ENCODE results near the gene ERGIC1.

The ERGIC1 gene

GRCh38 chr5:172800088-172800551 lies 33.9 kb upstream of the ERGIC1 start:
- H3K4me3 ChIP-seq (ENCODE audit: low read depth in 1 of 5, low read length in 5 of 5), result peak overlapping the region in 1 of 5 donors; percentile 10
- H3K9ac ChIP-seq (ENCODE audit: low read length in 5 of 5), result peak overlapping the region in 4 of 5 donors; percentile 25 to 75 (median 54)
- peaks cover 0 to 4% (median 0%) of the 10 kb centered on the region in 5 donors for H3K27me3 ChIP-seq (ENCODE audit: control insufficient read depth in 5 of 5, insufficient read depth in 4 of 5, low read length in 5 of 5)
- H3K27ac ChIP-seq (ENCODE audit: low read depth, low read length), result peak overlapping the region; percentile 84
- H3K9me3 ChIP-seq (ENCODE audit: control insufficient read depth in 5 of 5, low read length in 5 of 5), result no peaks in the 10 kb centered on the region
- H3K36me3 ChIP-seq (ENCODE audit: control insufficient read depth in 5 of 5, insufficient read depth in 5 of 5, low read length in 5 of 5), result no peaks in the 10 kb centered on the region
- H3K4me1 ChIP-seq (ENCODE audit: control insufficient read depth in 5 of 5, insufficient read depth in 5 of 5, low read length in 5 of 5), result peaks cover 24 to 50% (median 40%) of the 10 kb centered on the region in 5 donors

DNA sequence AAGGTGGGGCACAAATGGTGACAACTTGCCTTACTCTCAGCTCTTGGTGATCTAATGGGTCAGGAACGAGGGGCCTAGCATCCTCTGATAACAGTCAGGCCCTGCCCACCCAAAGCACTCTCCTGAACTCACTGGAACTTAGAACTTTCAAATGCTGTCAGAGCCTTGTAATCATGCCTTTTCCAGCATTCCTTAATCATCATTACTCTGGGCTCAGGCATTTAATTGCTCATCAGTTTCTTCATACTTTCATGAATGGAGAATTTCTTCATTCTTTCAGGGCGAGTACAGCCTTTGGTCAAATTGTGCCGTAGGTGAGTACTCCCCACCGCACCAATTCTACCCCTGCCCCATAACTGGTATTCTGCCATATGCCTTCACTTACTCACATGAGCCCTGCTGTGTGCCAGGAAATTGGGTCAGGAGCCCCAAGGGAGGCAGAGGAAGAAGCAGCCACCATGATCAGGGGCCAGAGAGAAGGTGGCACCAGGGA lies 32.8 kb upstream of the ERGIC1 start:
- Histone ChIP-seq H3K4me3 (ENCODE audit: low read depth in 1 of 5, low read length in 5 of 5) (no peak overlapping the region), H3K9ac (ENCODE audit: low read length in 5 of 5) (peak overlapping the region in 1 of 5 donors; percentile 59), H3K36me3 (ENCODE audit: control insufficient read depth in 5 of 5, insufficient read depth in 5 of 5, low read length in 5 of 5) (no peaks in the 10 kb centered on the region), H3K27ac (ENCODE audit: low read depth, low read length) (peak overlapping the region; percentile 31), H3K4me1 (ENCODE audit: control insufficient read depth in 5 of 5, insufficient read depth in 5 of 5, low read length in 5 of 5) (peaks cover 17 to 45% (median 33%) of the 10 kb centered on the region in 5 donors), H3K27me3 (ENCODE audit: control insufficient read depth in 5 of 5, insufficient read depth in 4 of 5, low read length in 5 of 5) (peaks cover 0 to 4% (median 0%) of the 10 kb centered on the region in 5 donors), H3K9me3 (ENCODE audit: control insufficient read depth in 5 of 5, low read length in 5 of 5) (no peaks in the 10 kb centered on the region)

- H3K27ac ChIP-seq (ENCODE audit: low read depth, low read length), result peak overlapping the region; percentile 31
- peaks cover 20 to 48% (median 36%) of the 10 kb centered on the region in 5 donors for H3K4me1 ChIP-seq (ENCODE audit: control insufficient read depth in 5 of 5, insufficient read depth in 5 of 5, low read length in 5 of 5)
- no peaks in the 10 kb centered on the region for H3K36me3 ChIP-seq (ENCODE audit: control insufficient read depth in 5 of 5, insufficient read depth in 5 of 5, low read length in 5 of 5)
- no peak overlapping the region for H3K9ac ChIP-seq (ENCODE audit: low read length in 5 of 5)
- H3K9me3 ChIP-seq (ENCODE audit: control insufficient read depth in 5 of 5, low read length in 5 of 5), result no peaks in the 10 kb centered on the region
- H3K4me3 ChIP-seq (ENCODE audit: low read depth in 1 of 5, low read length in 5 of 5), result no peak overlapping the region
- H3K27me3 ChIP-seq (ENCODE audit: control insufficient read depth in 5 of 5, insufficient read depth in 4 of 5, low read length in 5 of 5), result peaks cover 0 to 4% (median 0%) of the 10 kb centered on the region in 5 donors
These were observed 31.9 kb upstream of the ERGIC1 start for GRCh38 chr5:172802112-172802511.

DNA sequence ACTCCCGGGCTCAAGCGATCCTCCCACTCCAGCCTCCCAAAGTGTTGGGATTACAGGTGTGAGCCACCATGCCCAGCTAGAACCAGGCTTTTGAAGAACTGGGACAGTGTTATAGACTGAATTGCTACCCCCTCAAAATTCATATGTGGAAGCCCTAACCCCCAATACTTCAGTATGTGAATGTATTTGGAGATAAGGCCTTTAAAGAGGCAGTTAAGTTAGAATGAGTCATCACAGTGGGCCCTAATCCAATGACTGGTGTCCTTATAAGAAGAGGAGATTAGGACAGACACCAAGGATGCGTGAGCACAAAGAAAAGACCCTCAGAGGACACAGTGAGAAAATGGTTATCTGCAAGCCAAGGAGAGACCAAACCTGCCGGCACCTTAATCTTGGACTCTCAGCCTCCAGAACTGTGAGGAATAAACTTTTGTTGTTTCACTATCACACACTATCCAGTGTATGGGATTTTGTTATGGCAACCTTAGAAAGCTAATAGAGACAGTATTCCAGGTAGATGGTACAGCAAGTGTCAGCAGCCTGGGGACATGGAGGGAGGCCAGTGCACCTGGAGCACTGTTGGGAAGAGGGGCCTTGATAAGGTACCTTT lies 31.4 kb upstream of the ERGIC1 start:
- no peaks in the 10 kb centered on the region for H3K36me3 ChIP-seq (ENCODE audit: control insufficient read depth in 5 of 5, insufficient read depth in 5 of 5, low read length in 5 of 5)
- no peak overlapping the region for H3K9ac ChIP-seq (ENCODE audit: low read length in 5 of 5)
- peaks cover 0 to 4% (median 0%) of the 10 kb centered on the region in 5 donors for H3K27me3 ChIP-seq (ENCODE audit: control insufficient read depth in 5 of 5, insufficient read depth in 4 of 5, low read length in 5 of 5)
- H3K27ac ChIP-seq (ENCODE audit: low read depth, low read length), result peak overlapping the region; percentile 31
- H3K4me3 ChIP-seq (ENCODE audit: low read depth in 1 of 5, low read length in 5 of 5), result no peak overlapping the region
- peaks cover 19 to 50% (median 37%) of the 10 kb centered on the region in 5 donors for H3K4me1 ChIP-seq (ENCODE audit: control insufficient read depth in 5 of 5, insufficient read depth in 5 of 5, low read length in 5 of 5)
- H3K9me3 ChIP-seq (ENCODE audit: control insufficient read depth in 5 of 5, low read length in 5 of 5), result no peaks in the 10 kb centered on the region

- peaks cover 9 to 30% (median 22%) of the 10 kb centered on the region in 5 donors for H3K4me1 ChIP-seq (ENCODE audit: control insufficient read depth in 5 of 5, insufficient read depth in 5 of 5, low read length in 5 of 5)
- H3K4me3 ChIP-seq (ENCODE audit: low read depth in 1 of 5, low read length in 5 of 5), result no peak overlapping the region
- no peaks in the 10 kb centered on the region for H3K36me3 ChIP-seq (ENCODE audit: control insufficient read depth in 5 of 5, insufficient read depth in 5 of 5, low read length in 5 of 5)
- no peak overlapping the region for H3K9ac ChIP-seq (ENCODE audit: low read length in 5 of 5)
- H3K27ac ChIP-seq (ENCODE audit: low read depth, low read length), result no peak overlapping the region
- peaks cover 0 to 2% (median 0%) of the 10 kb centered on the region in 5 donors for H3K27me3 ChIP-seq (ENCODE audit: control insufficient read depth in 5 of 5, insufficient read depth in 4 of 5, low read length in 5 of 5)
- peaks cover 0 to 4% (median 0%) of the 10 kb centered on the region in 5 donors for H3K9me3 ChIP-seq (ENCODE audit: control insufficient read depth in 5 of 5, low read length in 5 of 5)
These were observed 28.9 kb upstream of the ERGIC1 start for GRCh38 chr5:172805018-172805683.

- Histone ChIP-seq H3K4me1 (ENCODE audit: control insufficient read depth in 5 of 5, insufficient read depth in 5 of 5, low read length in 5 of 5) (peaks cover 4 to 24% (median 18%) of the 10 kb centered on the region in 5 donors), H3K4me3 (ENCODE audit: low read depth in 1 of 5, low read length in 5 of 5) (no peak overlapping the region), H3K9me3 (ENCODE audit: control insufficient read depth in 5 of 5, low read length in 5 of 5) (peaks cover 0 to 4% (median 0%) of the 10 kb centered on the region in 5 donors), H3K27me3 (ENCODE audit: control insufficient read depth in 5 of 5, insufficient read depth in 4 of 5, low read length in 5 of 5) (no peaks in the 10 kb centered on the region), H3K27ac (ENCODE audit: low read depth, low read length) (no peak overlapping the region), H3K9ac (ENCODE audit: low read length in 5 of 5) (peak overlapping the region in 1 of 5 donors; percentile 51), H3K36me3 (ENCODE audit: control insufficient read depth in 5 of 5, insufficient read depth in 5 of 5, low read length in 5 of 5) (no peaks in the 10 kb centered on the region)
These were observed 28.3 kb upstream of the ERGIC1 start for GRCh38 chr5:172805736-172806255.

DNA sequence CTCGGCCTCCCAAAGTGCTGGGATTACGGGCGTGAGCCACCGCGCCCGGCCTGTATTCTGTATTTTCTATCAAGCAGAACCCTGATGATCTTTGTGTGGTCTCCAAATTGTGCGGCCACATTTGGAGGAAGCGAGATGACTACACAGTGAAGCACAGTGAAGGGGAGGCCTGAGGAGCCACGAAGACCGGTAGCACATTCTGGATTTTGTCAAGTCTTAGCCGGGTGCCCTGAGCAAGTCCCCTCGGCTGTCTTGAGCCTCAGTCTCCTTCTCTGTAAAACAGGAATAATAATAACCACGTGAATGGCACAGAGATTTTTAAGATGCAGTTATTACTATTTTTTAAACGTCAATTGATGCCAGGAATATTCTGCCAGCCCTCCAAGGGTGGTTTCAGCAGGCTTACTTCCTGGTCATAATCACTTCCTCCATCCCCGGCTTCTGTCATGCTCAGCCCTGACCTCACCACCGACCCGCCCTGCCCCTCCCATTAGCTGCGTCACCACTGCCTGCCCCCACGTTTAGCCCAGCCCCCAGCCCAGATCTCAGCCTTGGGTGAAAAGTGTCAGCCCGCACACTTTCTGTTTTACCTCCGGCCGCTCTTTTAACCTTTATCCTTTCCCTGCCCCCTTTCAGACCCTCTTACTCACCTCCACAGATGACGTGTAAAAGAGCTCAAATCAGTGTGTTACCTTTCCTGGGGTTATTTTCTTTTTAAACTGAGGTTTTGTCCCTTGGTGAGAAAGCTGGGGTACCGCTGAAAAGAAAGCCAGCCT lies 27.0 kb upstream of the ERGIC1 start:
- Histone ChIP-seq H3K4me1 (ENCODE audit: control insufficient read depth in 5 of 5, insufficient read depth in 5 of 5, low read length in 5 of 5) (peaks cover 3 to 16% (median 11%) of the 10 kb centered on the region in 5 donors), H3K9ac (ENCODE audit: low read length in 5 of 5) (peak overlapping the region in 4 of 5 donors; percentile 59 to 84 (median 73)), H3K36me3 (ENCODE audit: control insufficient read depth in 5 of 5, insufficient read depth in 5 of 5, low read length in 5 of 5) (no peaks in the 10 kb centered on the region), H3K27me3 (ENCODE audit: control insufficient read depth in 5 of 5, insufficient read depth in 4 of 5, low read length in 5 of 5) (no peaks in the 10 kb centered on the region), H3K4me3 (ENCODE audit: low read depth in 1 of 5, low read length in 5 of 5) (peak overlapping the region; percentile 51 to 70 (median 61)), H3K9me3 (ENCODE audit: control insufficient read depth in 5 of 5, low read length in 5 of 5) (peaks cover 0 to 4% (median 0%) of the 10 kb centered on the region in 5 donors), H3K27ac (ENCODE audit: low read depth, low read length) (peak overlapping the region; percentile 75)

DNA sequence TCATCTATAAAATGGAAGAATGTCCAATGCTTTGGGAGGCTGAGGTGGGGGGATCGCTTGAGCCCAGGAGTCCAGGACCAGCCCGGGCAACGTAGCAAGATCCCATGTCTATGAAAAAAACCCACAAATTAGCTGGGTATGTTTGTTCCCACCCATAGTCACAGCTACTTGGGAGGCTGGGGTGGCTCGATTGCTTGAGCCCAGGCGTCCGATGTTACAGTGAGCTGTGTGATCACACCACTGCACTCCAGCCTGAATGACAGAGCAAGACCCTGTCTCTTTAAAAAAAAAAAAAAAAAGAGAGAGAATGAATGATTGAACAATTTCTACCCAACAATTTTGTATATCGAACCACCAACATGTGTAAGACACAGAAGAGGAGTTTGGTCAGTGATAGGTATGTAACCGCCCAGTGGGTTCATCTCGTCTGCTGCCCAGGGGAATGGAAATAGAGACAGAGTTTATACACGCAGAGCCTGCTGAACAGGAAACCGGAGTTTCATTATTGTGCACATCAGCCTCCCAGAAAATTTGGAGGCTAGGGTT lies 26.2 kb upstream of the ERGIC1 start:
- H3K27me3 ChIP-seq (ENCODE audit: control insufficient read depth in 5 of 5, insufficient read depth in 4 of 5, low read length in 5 of 5), result no peaks in the 10 kb centered on the region
- H3K36me3 ChIP-seq (ENCODE audit: control insufficient read depth in 5 of 5, insufficient read depth in 5 of 5, low read length in 5 of 5), result no peaks in the 10 kb centered on the region
- peak overlapping the region; percentile 75 for H3K27ac ChIP-seq (ENCODE audit: low read depth, low read length)
- H3K4me3 ChIP-seq (ENCODE audit: low read depth in 1 of 5, low read length in 5 of 5), result peak overlapping the region; percentile 51 to 70 (median 61)
- H3K9ac ChIP-seq (ENCODE audit: low read length in 5 of 5), result peak overlapping the region in 3 of 5 donors; percentile 68 to 84 (median 78)
- peaks cover 0 to 4% (median 0%) of the 10 kb centered on the region in 5 donors for H3K9me3 ChIP-seq (ENCODE audit: control insufficient read depth in 5 of 5, low read length in 5 of 5)
- H3K4me1 ChIP-seq (ENCODE audit: control insufficient read depth in 5 of 5, insufficient read depth in 5 of 5, low read length in 5 of 5), result peaks cover 3 to 16% (median 11%) of the 10 kb centered on the region in 5 donors

DNA sequence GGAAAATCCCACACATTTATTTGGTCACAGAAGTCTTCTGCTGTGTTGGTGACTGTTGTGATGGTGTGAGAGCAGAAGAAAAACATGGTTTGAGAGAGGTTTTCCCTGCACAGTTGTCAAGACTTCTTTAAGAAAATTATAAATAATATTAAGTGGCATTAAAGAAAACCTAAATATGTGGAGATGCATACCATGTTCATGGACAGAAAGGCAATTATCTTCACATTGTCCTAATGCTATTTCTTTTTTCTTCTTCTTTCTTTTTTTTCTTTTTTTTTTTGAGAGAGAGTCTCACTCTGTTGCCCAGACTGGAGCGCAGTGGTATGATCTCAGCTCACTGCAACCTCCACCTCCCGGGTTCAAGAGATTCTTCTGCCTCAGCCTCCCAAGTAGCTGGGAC lies 24.3 kb upstream of the ERGIC1 start:
- Histone ChIP-seq H3K4me3 (ENCODE audit: low read depth in 1 of 5, low read length in 5 of 5) (no peak overlapping the region), H3K9me3 (ENCODE audit: control insufficient read depth in 5 of 5, low read length in 5 of 5) (peaks cover 0 to 4% (median 0%) of the 10 kb centered on the region in 5 donors), H3K36me3 (ENCODE audit: control insufficient read depth in 5 of 5, insufficient read depth in 5 of 5, low read length in 5 of 5) (no peaks in the 10 kb centered on the region), H3K9ac (ENCODE audit: low read length in 5 of 5) (no peak overlapping the region), H3K4me1 (ENCODE audit: control insufficient read depth in 5 of 5, insufficient read depth in 5 of 5, low read length in 5 of 5) (peaks cover 3 to 16% (median 11%) of the 10 kb centered on the region in 5 donors), H3K27ac (ENCODE audit: low read depth, low read length) (no peak overlapping the region), H3K27me3 (ENCODE audit: control insufficient read depth in 5 of 5, insufficient read depth in 4 of 5, low read length in 5 of 5) (no peaks in the 10 kb centered on the region)

All from subcutaneous abdominal adipose tissue (tissue), 5 donors.